HepG2 (cell line): Measurements from ENCODE around the gene IRF1. TPM values are rescaled to one million over a fixed set of nuclear protein-coding genes. Genes with fewer than 3 reads are reported as not detected.

Experiments
- BHLHE40 ChIP-seq: IDR thresholded peaks from 2 replicates; pipeline ENCODE4 v1.6.1; 2011; ENCODE audit warnings: low read length, improper control_type of control experiment
- FLYWCH1 ChIP-seq: sonication (generic); formaldehyde crosslinking; IDR thresholded peaks from 2 replicates; pipeline ENCODE4 v1.8.1; 2023; ENCODE audit warnings: mild to moderate bottlenecking, missing genetic modification reagents
- POLR2G ChIP-seq: fragments of 200-400 bp; formaldehyde crosslinking; IDR thresholded peaks from 2 replicates; pipeline ENCODE4 v1.6.1; 2018; ENCODE audit warnings: mild to moderate bottlenecking, low read depth, low read length, moderate library complexity
- RELA ChIP-seq: sonication (generic); formaldehyde crosslinking; IDR thresholded peaks from 2 replicates; pipeline ENCODE4 v1.4.0; 2020; ENCODE audit warnings: missing genetic modification reagents
- SMYD3 ChIP-seq: sonication (generic); formaldehyde crosslinking; IDR thresholded peaks from 2 replicates; pipeline ENCODE4 v1.8.1; 2023; ENCODE audit warnings: mild to moderate bottlenecking, missing genetic modification reagents
- TEAD3 ChIP-seq: optimal IDR thresholded peaks from 2 replicates; pipeline ENCODE3; 2016; ENCODE audit warnings: borderline replicate concordance
- ZFY ChIP-seq: sonication (generic); formaldehyde crosslinking; IDR thresholded peaks from 2 replicates; pipeline ENCODE4 v1.4.0; 2020; ENCODE audit warnings: missing genetic modification reagents
- ZNF143 ChIP-seq: sonication (generic); formaldehyde crosslinking; IDR thresholded peaks from 2 replicates; pipeline ENCODE4 v1.4.0; 2020; ENCODE audit warnings: missing genetic modification reagents
- ZNF17 ChIP-seq: sonication (generic); formaldehyde crosslinking; IDR thresholded peaks from 2 replicates; pipeline ENCODE4 v1.5.0; 2020; ENCODE audit warnings: mild to moderate bottlenecking, missing genetic modification reagents
- ZNF317 ChIP-seq: sonication (generic); formaldehyde crosslinking; IDR thresholded peaks from 2 replicates; pipeline ENCODE4 v1.5.0; 2020; ENCODE audit warnings: mild to moderate bottlenecking, missing genetic modification reagents
- ZNF598 ChIP-seq: sonication (generic); formaldehyde crosslinking; IDR thresholded peaks from 2 replicates; pipeline ENCODE4 v1.5.1; 2020; ENCODE audit warnings: mild to moderate bottlenecking, missing genetic modification reagents, borderline replicate concordance
- polyA plus RNA-seq, 8 experiments: library from polyadenylated mRNA; depleted of rRNA in 3 of 8; stranded (reverse) in 7 of 8; unstranded in 1 of 8; fragments of >200 nt; fragmentation: Illumina TruSeq in 4 of 8; extraction: Trizol in 4 of 8; gene quantifications; 2 replicates each; pipeline versions ENCODE4 v1.2.1 to v1.2.3, GENCODE V29; 2011 to 2016; ENCODE audit warnings: low read depth in 4 of 8, missing spikeins in 1 of 8, mixed read lengths in 1 of 8; ENCODE audit not compliant: insufficient read depth in 1 of 8
- total RNA-seq, 5 experiments: library from RNA; depleted of rRNA; stranded (reverse); fragments of >200 nt; fragmentation: Illumina TruSeq; extraction: Trizol; gene quantifications; 2 replicates each; pipeline ENCODE4 v1.2.3, GENCODE V29; 2016; ENCODE audit warnings: low read depth in 1 of 5
- TF ChIP-seq, protein P1 (sequence below): sonication (generic); formaldehyde crosslinking; IDR thresholded peaks from 2 replicates; pipeline ENCODE4 v1.8.1; 2023; ENCODE audit warnings: missing genetic modification reagents, inconsistent platforms, borderline replicate concordance
- TF ChIP-seq, protein P2 (sequence below): sonication (generic); formaldehyde crosslinking; IDR thresholded peaks from 2 replicates; pipeline ENCODE4 v1.4.0; 2020; ENCODE audit warnings: missing genetic modification reagents, borderline replicate concordance
- TF ChIP-seq, protein P3 (sequence below): sonication (generic); formaldehyde crosslinking; IDR thresholded peaks from 2 replicates; pipeline ENCODE4 v1.4.0; 2020; ENCODE audit warnings: missing genetic modification reagents
- TF ChIP-seq, protein P4 (sequence below): sonication (generic); formaldehyde crosslinking; IDR thresholded peaks from 2 replicates; pipeline ENCODE4 v1.5.1; 2020; ENCODE audit warnings: missing genetic modification reagents, mild to moderate bottlenecking, borderline replicate concordance
- TF ChIP-seq, protein P5 (sequence below): IDR thresholded peaks from 2 replicates; pipeline ENCODE4 v1.4.0; 2020; ENCODE audit warnings: mild to moderate bottlenecking, missing genetic modification reagents
- TF ChIP-seq, protein P6 (sequence below): sonication (generic); formaldehyde crosslinking; IDR thresholded peaks from 2 replicates; pipeline ENCODE4 v1.4.0; 2020; ENCODE audit warnings: mild to moderate bottlenecking, missing genetic modification reagents

IRF1 gene
- total and polyA plus RNA-seq, 2 of the 13 experiments (the other 11 are each of a cell fraction or from before 2014, with no cell fraction given), result 4.1 to 8.8 TPM

DNA sequence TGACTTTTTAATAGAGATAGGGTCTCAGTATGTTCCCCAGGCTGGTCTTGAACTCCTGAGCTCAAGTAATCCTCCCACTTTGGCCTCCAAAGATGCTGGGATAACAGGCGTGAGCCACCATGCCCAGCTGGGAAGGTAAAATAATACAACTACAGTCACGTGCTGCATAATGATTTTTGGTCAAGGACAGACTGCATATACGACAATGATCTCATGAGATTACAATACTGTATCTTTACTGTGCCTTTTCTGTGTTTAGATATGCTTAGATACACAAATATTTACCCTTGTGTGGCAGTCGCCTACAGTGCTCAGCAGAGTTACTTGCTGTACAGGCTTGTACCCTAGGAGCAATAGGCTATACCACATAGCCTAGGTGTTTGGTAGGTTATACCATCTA, 14.2 kb upstream of the IRF1 start (continued):
- TF ChIP-seq, protein P1, sequence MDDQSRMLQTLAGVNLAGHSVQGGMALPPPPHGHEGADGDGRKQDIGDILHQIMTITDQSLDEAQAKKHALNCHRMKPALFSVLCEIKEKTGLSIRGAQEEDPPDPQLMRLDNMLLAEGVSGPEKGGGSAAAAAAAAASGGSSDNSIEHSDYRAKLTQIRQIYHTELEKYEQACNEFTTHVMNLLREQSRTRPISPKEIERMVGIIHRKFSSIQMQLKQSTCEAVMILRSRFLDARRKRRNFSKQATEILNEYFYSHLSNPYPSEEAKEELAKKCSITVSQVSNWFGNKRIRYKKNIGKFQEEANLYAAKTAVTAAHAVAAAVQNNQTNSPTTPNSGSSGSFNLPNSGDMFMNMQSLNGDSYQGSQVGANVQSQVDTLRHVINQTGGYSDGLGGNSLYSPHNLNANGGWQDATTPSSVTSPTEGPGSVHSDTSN (CRISPR knock-in tag), result no peak
- TF ChIP-seq, protein P2, sequence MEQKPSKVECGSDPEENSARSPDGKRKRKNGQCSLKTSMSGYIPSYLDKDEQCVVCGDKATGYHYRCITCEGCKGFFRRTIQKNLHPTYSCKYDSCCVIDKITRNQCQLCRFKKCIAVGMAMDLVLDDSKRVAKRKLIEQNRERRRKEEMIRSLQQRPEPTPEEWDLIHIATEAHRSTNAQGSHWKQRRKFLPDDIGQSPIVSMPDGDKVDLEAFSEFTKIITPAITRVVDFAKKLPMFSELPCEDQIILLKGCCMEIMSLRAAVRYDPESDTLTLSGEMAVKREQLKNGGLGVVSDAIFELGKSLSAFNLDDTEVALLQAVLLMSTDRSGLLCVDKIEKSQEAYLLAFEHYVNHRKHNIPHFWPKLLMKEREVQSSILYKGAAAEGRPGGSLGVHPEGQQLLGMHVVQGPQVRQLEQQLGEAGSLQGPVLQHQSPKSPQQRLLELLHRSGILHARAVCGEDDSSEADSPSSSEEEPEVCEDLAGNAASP, result 0 out of 2 replicates have a peak, but pooled peaks have one; percentile 13
- TF ChIP-seq SMYD3 (CRISPR knock-in tag) (0 out of 2 replicates have a peak, but pooled peaks have one; percentile 50), ZNF598 (CRISPR knock-in tag) (no peak), TEAD3 (CRISPR knock-in tag) (peak; percentile 17), BHLHE40 (peak; percentile 89), ZNF143 (no peak), ZNF317 (no peak), RELA (CRISPR knock-in tag) (no peak), ZNF17 (CRISPR knock-in tag) (no peak), FLYWCH1 (CRISPR knock-in tag) (no peak), ZFY (CRISPR knock-in tag) (no peak), POLR2G (no peak)
- TF ChIP-seq, protein P3, sequence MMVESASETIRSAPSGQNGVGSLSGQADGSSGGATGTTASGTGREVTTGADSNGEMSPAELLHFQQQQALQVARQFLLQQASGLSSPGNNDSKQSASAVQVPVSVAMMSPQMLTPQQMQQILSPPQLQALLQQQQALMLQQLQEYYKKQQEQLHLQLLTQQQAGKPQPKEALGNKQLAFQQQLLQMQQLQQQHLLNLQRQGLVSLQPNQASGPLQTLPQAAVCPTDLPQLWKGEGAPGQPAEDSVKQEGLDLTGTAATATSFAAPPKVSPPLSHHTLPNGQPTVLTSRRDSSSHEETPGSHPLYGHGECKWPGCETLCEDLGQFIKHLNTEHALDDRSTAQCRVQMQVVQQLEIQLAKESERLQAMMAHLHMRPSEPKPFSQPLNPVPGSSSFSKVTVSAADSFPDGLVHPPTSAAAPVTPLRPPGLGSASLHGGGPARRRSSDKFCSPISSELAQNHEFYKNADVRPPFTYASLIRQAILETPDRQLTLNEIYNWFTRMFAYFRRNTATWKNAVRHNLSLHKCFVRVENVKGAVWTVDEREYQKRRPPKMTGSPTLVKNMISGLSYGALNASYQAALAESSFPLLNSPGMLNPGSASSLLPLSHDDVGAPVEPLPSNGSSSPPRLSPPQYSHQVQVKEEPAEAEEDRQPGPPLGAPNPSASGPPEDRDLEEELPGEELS (CRISPR knock-in tag), result peak; percentile 73
- TF ChIP-seq, protein P4, sequence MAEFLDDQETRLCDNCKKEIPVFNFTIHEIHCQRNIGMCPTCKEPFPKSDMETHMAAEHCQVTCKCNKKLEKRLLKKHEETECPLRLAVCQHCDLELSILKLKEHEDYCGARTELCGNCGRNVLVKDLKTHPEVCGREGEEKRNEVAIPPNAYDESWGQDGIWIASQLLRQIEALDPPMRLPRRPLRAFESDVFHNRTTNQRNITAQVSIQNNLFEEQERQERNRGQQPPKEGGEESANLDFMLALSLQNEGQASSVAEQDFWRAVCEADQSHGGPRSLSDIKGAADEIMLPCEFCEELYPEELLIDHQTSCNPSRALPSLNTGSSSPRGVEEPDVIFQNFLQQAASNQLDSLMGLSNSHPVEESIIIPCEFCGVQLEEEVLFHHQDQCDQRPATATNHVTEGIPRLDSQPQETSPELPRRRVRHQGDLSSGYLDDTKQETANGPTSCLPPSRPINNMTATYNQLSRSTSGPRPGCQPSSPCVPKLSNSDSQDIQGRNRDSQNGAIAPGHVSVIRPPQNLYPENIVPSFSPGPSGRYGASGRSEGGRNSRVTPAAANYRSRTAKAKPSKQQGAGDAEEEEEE (CRISPR knock-in tag), result no peak
- TF ChIP-seq, protein P5, sequence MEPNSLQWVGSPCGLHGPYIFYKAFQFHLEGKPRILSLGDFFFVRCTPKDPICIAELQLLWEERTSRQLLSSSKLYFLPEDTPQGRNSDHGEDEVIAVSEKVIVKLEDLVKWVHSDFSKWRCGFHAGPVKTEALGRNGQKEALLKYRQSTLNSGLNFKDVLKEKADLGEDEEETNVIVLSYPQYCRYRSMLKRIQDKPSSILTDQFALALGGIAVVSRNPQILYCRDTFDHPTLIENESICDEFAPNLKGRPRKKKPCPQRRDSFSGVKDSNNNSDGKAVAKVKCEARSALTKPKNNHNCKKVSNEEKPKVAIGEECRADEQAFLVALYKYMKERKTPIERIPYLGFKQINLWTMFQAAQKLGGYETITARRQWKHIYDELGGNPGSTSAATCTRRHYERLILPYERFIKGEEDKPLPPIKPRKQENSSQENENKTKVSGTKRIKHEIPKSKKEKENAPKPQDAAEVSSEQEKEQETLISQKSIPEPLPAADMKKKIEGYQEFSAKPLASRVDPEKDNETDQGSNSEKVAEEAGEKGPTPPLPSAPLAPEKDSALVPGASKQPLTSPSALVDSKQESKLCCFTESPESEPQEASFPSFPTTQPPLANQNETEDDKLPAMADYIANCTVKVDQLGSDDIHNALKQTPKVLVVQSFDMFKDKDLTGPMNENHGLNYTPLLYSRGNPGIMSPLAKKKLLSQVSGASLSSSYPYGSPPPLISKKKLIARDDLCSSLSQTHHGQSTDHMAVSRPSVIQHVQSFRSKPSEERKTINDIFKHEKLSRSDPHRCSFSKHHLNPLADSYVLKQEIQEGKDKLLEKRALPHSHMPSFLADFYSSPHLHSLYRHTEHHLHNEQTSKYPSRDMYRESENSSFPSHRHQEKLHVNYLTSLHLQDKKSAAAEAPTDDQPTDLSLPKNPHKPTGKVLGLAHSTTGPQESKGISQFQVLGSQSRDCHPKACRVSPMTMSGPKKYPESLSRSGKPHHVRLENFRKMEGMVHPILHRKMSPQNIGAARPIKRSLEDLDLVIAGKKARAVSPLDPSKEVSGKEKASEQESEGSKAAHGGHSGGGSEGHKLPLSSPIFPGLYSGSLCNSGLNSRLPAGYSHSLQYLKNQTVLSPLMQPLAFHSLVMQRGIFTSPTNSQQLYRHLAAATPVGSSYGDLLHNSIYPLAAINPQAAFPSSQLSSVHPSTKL (CRISPR knock-in tag), result peak; percentile 42
- TF ChIP-seq, protein P6, sequence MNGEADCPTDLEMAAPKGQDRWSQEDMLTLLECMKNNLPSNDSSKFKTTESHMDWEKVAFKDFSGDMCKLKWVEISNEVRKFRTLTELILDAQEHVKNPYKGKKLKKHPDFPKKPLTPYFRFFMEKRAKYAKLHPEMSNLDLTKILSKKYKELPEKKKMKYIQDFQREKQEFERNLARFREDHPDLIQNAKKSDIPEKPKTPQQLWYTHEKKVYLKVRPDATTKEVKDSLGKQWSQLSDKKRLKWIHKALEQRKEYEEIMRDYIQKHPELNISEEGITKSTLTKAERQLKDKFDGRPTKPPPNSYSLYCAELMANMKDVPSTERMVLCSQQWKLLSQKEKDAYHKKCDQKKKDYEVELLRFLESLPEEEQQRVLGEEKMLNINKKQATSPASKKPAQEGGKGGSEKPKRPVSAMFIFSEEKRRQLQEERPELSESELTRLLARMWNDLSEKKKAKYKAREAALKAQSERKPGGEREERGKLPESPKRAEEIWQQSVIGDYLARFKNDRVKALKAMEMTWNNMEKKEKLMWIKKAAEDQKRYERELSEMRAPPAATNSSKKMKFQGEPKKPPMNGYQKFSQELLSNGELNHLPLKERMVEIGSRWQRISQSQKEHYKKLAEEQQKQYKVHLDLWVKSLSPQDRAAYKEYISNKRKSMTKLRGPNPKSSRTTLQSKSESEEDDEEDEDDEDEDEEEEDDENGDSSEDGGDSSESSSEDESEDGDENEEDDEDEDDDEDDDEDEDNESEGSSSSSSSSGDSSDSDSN (CRISPR knock-in tag), result no peak
